H1 (cell line): Measurements from ENCODE around the gene USP49. TPM values are rescaled to one million over a fixed set of nuclear protein-coding genes. Genes with fewer than 3 reads are reported as not detected.

Experiments
- CTCF ChIA-PET: fragments of 300-600 bp; sonication (Branson Sonifier 250); formaldehyde crosslinking; loops from one replicate; lab custom pipeline; 2021; ENCODE audit not compliant: partially characterized antibody; lab: Charles Lee
- POLR2A ChIA-PET: fragments of 300-600 bp; sonication (Branson Sonifier 250); formaldehyde crosslinking; loops from one replicate; lab custom pipeline; 2021; ENCODE audit warnings: inconsistent platforms; ENCODE audit not compliant: partially characterized antibody; lab: Charles Lee
- DNase-seq, 2 experiments: peaks; one replicate each; pipeline versions ENCODE4 v3.0.0 to v3.0.0-alpha.2; 2010 to 2022; ENCODE audit warnings: low spot score in 2 of 2, low read depth in 1 of 2, mixed read lengths in 1 of 2
- FAIRE-seq: peaks from 2 replicates; lab custom pipeline; 2011; peaks lifted over from hg19 to GRCh38; lab: Jason Lieb, UNC
- H2AFZ ChIP-seq: 2 replicates; pipeline ENCODE4 v1.8.1; 2012; ENCODE audit warnings: low read length, inconsistent platforms
- H2AK5ac ChIP-seq: 2 replicates; pipeline ENCODE4 v1.6.1; 2013; ENCODE audit warnings: low read depth, low read length
- H2BK120ac ChIP-seq: replicated peaks from 2 replicates; pipeline ENCODE3; 2013; ENCODE audit warnings: low read depth, low read length, inconsistent platforms
- H2BK12ac ChIP-seq: 2 replicates; pipeline ENCODE4 v1.6.1; 2013; ENCODE audit warnings: low read depth, low read length
- H2BK15ac ChIP-seq: 2 replicates; pipeline ENCODE4 v1.6.1; 2013; ENCODE audit warnings: low read length
- H2BK20ac ChIP-seq: 2 replicates; pipeline ENCODE4 v1.6.1; 2013; ENCODE audit warnings: low read length
- H2BK5ac ChIP-seq: 2 replicates; pipeline ENCODE4 v1.6.1; 2013; ENCODE audit warnings: low read depth, low read length
- H3K14ac ChIP-seq: 2 replicates; pipeline ENCODE4 v1.6.1; 2013; ENCODE audit warnings: inconsistent platforms; ENCODE audit not compliant: insufficient read length
- H3K18ac ChIP-seq: 2 replicates; pipeline ENCODE4 v1.6.1; 2013; ENCODE audit warnings: low read length; ENCODE audit errors: extremely low read depth
- H3K23ac ChIP-seq: 2 replicates; pipeline ENCODE4 v1.6.1; 2013; ENCODE audit warnings: inconsistent platforms; ENCODE audit not compliant: insufficient read length
- H3K23me2 ChIP-seq: 2 replicates; pipeline ENCODE4 v1.6.1; 2013; ENCODE audit warnings: low read depth, low read length
- H3K27ac ChIP-seq: 2 replicates; pipeline ENCODE4 v1.6.1; 2011; ENCODE audit warnings: low read depth, low read length, inconsistent platforms
- H3K27me3 ChIP-seq, 4 experiments: replicated peaks in 1 of 4; 1 replicate in 1 of 4; 2 replicates in 3 of 4; pipeline versions ENCODE4 v1.6.1 to v1.8.1; 2011 to 2013; ENCODE audit warnings: low read length in 3 of 4, mild to moderate bottlenecking in 3 of 4, inconsistent platforms in 2 of 4, mixed read lengths in 2 of 4, moderate library complexity in 1 of 4; ENCODE audit not compliant: control insufficient read depth in 3 of 4, insufficient read depth in 3 of 4; ENCODE audit errors: extremely low read depth in 1 of 4
- H3K36me3 ChIP-seq, 4 experiments: 2 replicates each; pipeline versions ENCODE4 v1.6.1 to v1.8.1; 2011 to 2013; ENCODE audit warnings: mild to moderate bottlenecking in 4 of 4, low read length in 3 of 4, moderate library complexity in 2 of 4, control low read depth in 1 of 4, inconsistent platforms in 1 of 4; ENCODE audit not compliant: insufficient read depth in 4 of 4, control insufficient read depth in 2 of 4
- H3K4ac ChIP-seq: replicated peaks from 2 replicates; pipeline ENCODE3; 2013; ENCODE audit warnings: low read length, low read depth, mixed read lengths, inconsistent platforms; ENCODE audit not compliant: insufficient read length
- H3K4me1 ChIP-seq, 4 experiments: replicated peaks in 1 of 4; 1 replicate in 1 of 4; 2 replicates in 3 of 4; pipeline versions ENCODE4 v1.6.1 to v1.8.1; 2011 to 2013; ENCODE audit warnings: low read length in 3 of 4, inconsistent platforms in 2 of 4, mixed read lengths in 1 of 4; ENCODE audit not compliant: insufficient read depth in 4 of 4, control insufficient read depth in 3 of 4
- H3K4me2 ChIP-seq, 2 experiments: 2 replicates each; pipeline versions ENCODE4 v1.6.1 to v1.8.1; 2011 to 2013; ENCODE audit warnings: low read depth in 2 of 2, low read length in 2 of 2, control low read depth in 1 of 2, inconsistent platforms in 1 of 2, mild to moderate bottlenecking in 1 of 2; ENCODE audit not compliant: insufficient read depth in 1 of 2
- H3K4me3 ChIP-seq, 4 experiments: fragments of 200-600, 300-600 bp in 1 of 4; sonication (generic), shearing (Covaris generic), sonication (Bioruptor Twin) in 1 of 4; 2 replicates each; pipeline versions ENCODE4 v1.5.1 to v1.8.1; 2011 to 2016; ENCODE audit warnings: low read length in 4 of 4, low read depth in 3 of 4, control low read depth in 2 of 4, inconsistent platforms in 2 of 4, mild to moderate bottlenecking in 2 of 4, mixed read lengths in 1 of 4, moderate library complexity in 1 of 4; ENCODE audit not compliant: insufficient read depth in 2 of 4; ENCODE audit errors: extremely low read depth in 1 of 4
- H3K56ac ChIP-seq: replicated peaks from 2 replicates; pipeline ENCODE3; 2013; ENCODE audit warnings: low read depth, mild to moderate bottlenecking, mixed read lengths, low read length, inconsistent platforms; ENCODE audit not compliant: insufficient read length
- H3K79me1 ChIP-seq: 2 replicates; pipeline ENCODE4 v1.6.1; 2013; ENCODE audit warnings: low read depth, low read length, control low read depth
- H3K79me2 ChIP-seq, 2 experiments: 2 replicates each; pipeline versions ENCODE4 v1.6.1 to v1.8.1; 2012 to 2013; ENCODE audit warnings: low read length in 2 of 2, mild to moderate bottlenecking in 2 of 2, inconsistent platforms in 1 of 2; ENCODE audit not compliant: insufficient read depth in 2 of 2, control insufficient read depth in 1 of 2
- H3K9ac ChIP-seq, 4 experiments: replicated peaks in 1 of 4; 1 replicate in 1 of 4; 2 replicates in 3 of 4; pipeline versions ENCODE4 v1.6.1 to v1.8.1; 2011 to 2013; ENCODE audit warnings: low read depth in 3 of 4, low read length in 3 of 4, control low read depth in 2 of 4, mild to moderate bottlenecking in 2 of 4, moderate library complexity in 2 of 4, inconsistent platforms in 1 of 4; ENCODE audit errors: extremely low read depth in 1 of 4
- H3K9me3 ChIP-seq, 2 experiments: 2 replicates each; pipeline versions ENCODE4 v1.6.1 to v1.8.1; 2012 to 2013; ENCODE audit warnings: mild to moderate bottlenecking in 2 of 2, moderate library complexity in 2 of 2, control low read depth in 1 of 2, inconsistent platforms in 1 of 2, low read depth in 1 of 2, low read length in 1 of 2, mixed read lengths in 1 of 2; ENCODE audit not compliant: insufficient read depth in 2 of 2
- H4K20me1 ChIP-seq, 2 experiments: replicated peaks in 1 of 2; 2 replicates each; pipeline versions ENCODE3 to v1.8.1; 2011 to 2013; ENCODE audit warnings: inconsistent platforms in 2 of 2, low read length in 2 of 2, mild to moderate bottlenecking in 1 of 2; ENCODE audit not compliant: insufficient read depth in 2 of 2, control insufficient read depth in 1 of 2
- H4K5ac ChIP-seq: 2 replicates; pipeline ENCODE4 v1.6.1; 2013; ENCODE audit warnings: low read length, low read depth, mixed read lengths, inconsistent platforms; ENCODE audit not compliant: insufficient read length
- H4K8ac ChIP-seq: 2 replicates; pipeline ENCODE4 v1.8.0; 2013; ENCODE audit warnings: mild to moderate bottlenecking, moderate library complexity, low read length, inconsistent platforms; ENCODE audit not compliant: insufficient read depth; ENCODE audit errors: extremely low read depth
- H4K91ac ChIP-seq: replicated peaks from 2 replicates; pipeline ENCODE3; 2013; ENCODE audit warnings: low read length, mixed read lengths, inconsistent platforms; ENCODE audit not compliant: insufficient read length
- HDAC6 ChIP-seq: IDR thresholded peaks from one replicate; pipeline ENCODE4 v1.7.1; 2012; ENCODE audit warnings: low read depth, mild to moderate bottlenecking, inconsistent platforms, low read length, moderate library complexity
- SIN3A ChIP-seq, 2 experiments: IDR thresholded peaks in 1 of 2; conservative IDR thresholded peaks in 1 of 2; 2 replicates each; pipeline ENCODE4 v1.6.1; 2011 to 2012; ENCODE audit warnings: low read length in 2 of 2, improper control_type of control experiment in 1 of 2, low read depth in 1 of 2, mild to moderate bottlenecking in 1 of 2
- SIRT6 ChIP-seq: IDR thresholded peaks from one replicate; pipeline ENCODE4 v1.7.1; 2012; ENCODE audit warnings: low read length, inconsistent platforms
- TCF12 ChIP-seq: IDR thresholded peaks from 2 replicates; pipeline ENCODE4 v1.6.1; 2011; ENCODE audit warnings: low read depth, mild to moderate bottlenecking, low read length
- WGBS, 2 experiments: shearing (Covaris generic) in 1 of 2; methylation state at CpG; one replicate each; pipeline versions ENCODE4 v1.1.6 to v1.1.7; 2013 to 2015; ENCODE audit warnings: low lambda C conversion rate in 2 of 2, mixed read lengths in 2 of 2, inconsistent platforms in 1 of 2, low coverage in 1 of 2, missing lambda C conversion rate in 1 of 2; ENCODE audit not compliant: insufficient replicate concordance in 2 of 2, insufficient coverage in 1 of 2, insufficient read length in 1 of 2; ENCODE audit errors: extremely low coverage in 1 of 2, missing lambda C conversion rate in 1 of 2; 5-methylcytosine and 5-hydroxymethylcytosine counted together
- polyA plus RNA-seq, 7 experiments: library from polyadenylated mRNA; depleted of rRNA in 3 of 7; stranded (reverse) in 5 of 7; unstranded in 2 of 7; fragments of >200 nt in 5 of 7; fragments of 200-250 nt in 2 of 7; gene quantifications; 1 replicate in 5 of 7; 2 replicates in 1 of 7; 4 replicates in 1 of 7; pipeline versions ENCODE4 v1.2.1 to v1.2.3, GENCODE V29; 2011 to 2013; ENCODE audit warnings: missing spikeins in 2 of 7, mixed read lengths in 2 of 7
- total RNA-seq: library from RNA; stranded (reverse); fragmentation: NEBNext Ultra II Directional; extraction: Animal tissue kit (Norgen Biotek cat#: 25700); gene quantifications from 2 replicates; pipeline ENCODE4 v1.2.1, GENCODE V29; 2021
- TF ChIP-seq, protein P1 (sequence below): IDR thresholded peaks from 2 replicates; pipeline ENCODE4 v1.6.1; 2011; ENCODE audit warnings: low read length, improper control_type of control experiment
- TF ChIP-seq, protein P2 (sequence below): IDR thresholded peaks from 2 replicates; pipeline ENCODE4 v1.6.1; 2012; ENCODE audit warnings: inconsistent platforms

USP49 gene
- total and polyA plus RNA-seq, 2 of the 8 experiments (the other 6 are each of a cell fraction or from before 2014, with no cell fraction given) = 6.9 to 24.4 TPM

DNA sequence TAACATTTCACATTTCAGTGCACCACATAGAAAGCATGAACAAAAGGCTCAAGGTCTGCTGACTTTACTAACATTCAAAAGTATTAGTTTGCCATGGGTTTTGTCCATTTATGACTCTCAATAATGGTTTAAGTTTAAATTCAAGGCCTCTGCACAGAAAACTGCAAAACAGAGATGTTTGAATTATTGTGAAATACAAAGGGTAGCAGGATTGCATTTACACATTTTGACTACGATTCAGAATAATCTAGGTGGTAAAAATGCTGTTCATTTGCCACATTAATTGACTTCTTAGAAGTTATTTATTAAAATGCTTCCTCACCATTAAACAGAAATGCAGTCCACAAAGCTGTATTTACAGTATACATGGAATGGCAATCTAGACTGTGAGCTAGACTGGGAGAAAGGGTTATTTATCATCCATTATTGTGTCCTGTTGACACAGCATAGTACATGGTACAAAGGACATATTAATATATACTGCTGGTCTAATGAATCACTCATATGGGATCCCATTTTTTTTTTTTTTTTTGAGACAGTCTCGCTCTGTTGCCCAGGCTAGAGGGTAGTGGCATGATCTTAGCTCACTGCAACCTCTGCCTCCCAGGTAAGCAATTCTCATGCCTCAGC, 18.0 kb downstream of the USP49 start:
- CTCF ChIA-PET = interaction anchor here (0.6 to 5.7 kb wide), 7 partner anchors 9 to 166 kb away, joined by 3 to 26 read pairs (median 3); partner anchors contain the start of genes BYSL, MED20 and TOMM6

More for the DNA sequence above, 18.0 kb downstream of the USP49 start:
- Histone ChIP-seq H4K91ac (no peak overlapping the region), H2BK15ac (no peak overlapping the region), H3K9ac (no peak overlapping the region), H2AFZ (no peak overlapping the region), H3K23ac (no peak overlapping the region), H3K4ac (no peak overlapping the region), H3K18ac (no peak overlapping the region), H4K20me1 (peaks cover 0 to 2% of the 10 kb centered on the region in 2 experiments), H3K4me3 (no peak overlapping the region), H3K79me1 (no peaks in the 10 kb centered on the region; the same call in 1 of the 2 replicates), H3K9me3 (no peaks in the 10 kb centered on the region), H2BK5ac (no peak overlapping the region), H2AK5ac (no peak overlapping the region), H4K8ac (no peak overlapping the region), H3K56ac (no peak overlapping the region), H3K36me3 (no peaks in the 10 kb centered on the region), H2BK120ac (no peak overlapping the region), H3K4me2 (no peak overlapping the region), H3K14ac (no peak overlapping the region), H3K27me3 (no peaks in the 10 kb centered on the region), H3K79me2 (peaks cover 0 to 7% of the 10 kb centered on the region in 2 experiments; a peak in 1 of 4 replicates), H2BK12ac (no peak overlapping the region), H3K23me2 (no peaks in the 10 kb centered on the region), H3K27ac (no peak overlapping the region), H3K4me1 (no peaks in the 10 kb centered on the region), H4K5ac (no peak overlapping the region), H2BK20ac (no peak overlapping the region)
- POLR2A ChIA-PET = interaction anchor here (0.6 to 1.5 kb wide), 5 partner anchors 17 to 174 kb away, joined by 3 to 4 read pairs (median 3); partner anchors contain the start of genes TAF8 and USP49
- FAIRE-seq = no peak
- TF ChIP-seq TCF12 (no peak), SIN3A (conservative IDR thresholded peaks at IDR 0.05 in 1 of 2, IDR thresholded peaks at IDR 0.05 in 1 of 2; ENCODE audit: low read depth in 1 of 2, low read length in 2 of 2) (no peak), SIRT6 (no peak), HDAC6 (no peak)
- TF ChIP-seq, protein P1, sequence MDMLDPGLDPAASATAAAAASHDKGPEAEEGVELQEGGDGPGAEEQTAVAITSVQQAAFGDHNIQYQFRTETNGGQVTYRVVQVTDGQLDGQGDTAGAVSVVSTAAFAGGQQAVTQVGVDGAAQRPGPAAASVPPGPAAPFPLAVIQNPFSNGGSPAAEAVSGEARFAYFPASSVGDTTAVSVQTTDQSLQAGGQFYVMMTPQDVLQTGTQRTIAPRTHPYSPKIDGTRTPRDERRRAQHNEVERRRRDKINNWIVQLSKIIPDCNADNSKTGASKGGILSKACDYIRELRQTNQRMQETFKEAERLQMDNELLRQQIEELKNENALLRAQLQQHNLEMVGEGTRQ = no peak
- TF ChIP-seq, protein P2, sequence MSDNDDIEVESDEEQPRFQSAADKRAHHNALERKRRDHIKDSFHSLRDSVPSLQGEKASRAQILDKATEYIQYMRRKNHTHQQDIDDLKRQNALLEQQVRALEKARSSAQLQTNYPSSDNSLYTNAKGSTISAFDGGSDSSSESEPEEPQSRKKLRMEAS = no peak
- WGBS, 2 experiments = 94% methylated on average over 2 of the region's 2 CpGs; no CpG with 5 or more reads in 1 of the 2 experiments
- DNase-seq = no peak
